Middle frontal gyrus (tissue), 1 donor: ENCODE measurements around the gene CAPG.
"Not testable (repeated sequence)": the region's sequence is repeated elsewhere in the genome, so short reads cannot be mapped to it uniquely, and the experiment has no call there.

Experiments used
- DNase-seq: peaks from one replicate; pipeline ENCODE4 v3.0.0-alpha.2; 2015; ENCODE audit warnings: low spot score; ENCODE audit errors: extremely low spot score

Gene CAPG, protein sequence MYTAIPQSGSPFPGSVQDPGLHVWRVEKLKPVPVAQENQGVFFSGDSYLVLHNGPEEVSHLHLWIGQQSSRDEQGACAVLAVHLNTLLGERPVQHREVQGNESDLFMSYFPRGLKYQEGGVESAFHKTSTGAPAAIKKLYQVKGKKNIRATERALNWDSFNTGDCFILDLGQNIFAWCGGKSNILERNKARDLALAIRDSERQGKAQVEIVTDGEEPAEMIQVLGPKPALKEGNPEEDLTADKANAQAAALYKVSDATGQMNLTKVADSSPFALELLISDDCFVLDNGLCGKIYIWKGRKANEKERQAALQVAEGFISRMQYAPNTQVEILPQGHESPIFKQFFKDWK

GRCh38 chr2:85409845-85410583 is at the start of gene CAPG:
Gene CAPG (minus strand): TSS chr2:85410366. CDS start chr2:85402145, 8,221 bp downstream.
- no peak for DNase-seq

GRCh38 chr2:85459771-85460170 is 49.6 kb upstream of the CAPG start:
- no peak for DNase-seq

GRCh38 chr2:85458601-85459563 is 48.7 kb upstream of the CAPG start:
- no peak for DNase-seq

DNA sequence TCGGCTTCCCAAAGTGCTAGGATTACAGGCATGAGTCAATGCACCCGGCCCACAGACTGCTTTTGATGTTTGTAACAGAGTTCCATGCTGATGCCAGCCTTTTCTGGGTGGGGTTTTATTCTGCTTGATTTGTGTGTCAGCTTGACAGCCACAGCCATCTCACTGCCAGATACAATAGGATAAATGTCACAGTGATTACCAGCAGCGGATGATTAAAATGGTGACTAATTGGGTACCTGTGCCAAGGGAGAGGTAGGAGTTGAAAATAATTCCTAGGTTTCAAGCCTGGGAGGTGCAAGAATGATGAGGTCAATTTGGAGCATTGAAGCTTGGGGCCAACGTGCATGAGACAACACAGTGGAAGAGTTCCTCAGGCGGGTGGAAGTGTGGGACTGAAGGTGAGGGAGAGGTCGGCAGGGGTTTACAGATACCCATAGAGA is 47.7 kb upstream of the CAPG start:
- DNase-seq = no peak

- no peak for DNase-seq
These were observed 46.9 kb upstream of the CAPG start for GRCh38 chr2:85457043-85457442.

GRCh38 chr2:85455552-85456090 is 45.5 kb upstream of the CAPG start:
- no peak for DNase-seq

DNA sequence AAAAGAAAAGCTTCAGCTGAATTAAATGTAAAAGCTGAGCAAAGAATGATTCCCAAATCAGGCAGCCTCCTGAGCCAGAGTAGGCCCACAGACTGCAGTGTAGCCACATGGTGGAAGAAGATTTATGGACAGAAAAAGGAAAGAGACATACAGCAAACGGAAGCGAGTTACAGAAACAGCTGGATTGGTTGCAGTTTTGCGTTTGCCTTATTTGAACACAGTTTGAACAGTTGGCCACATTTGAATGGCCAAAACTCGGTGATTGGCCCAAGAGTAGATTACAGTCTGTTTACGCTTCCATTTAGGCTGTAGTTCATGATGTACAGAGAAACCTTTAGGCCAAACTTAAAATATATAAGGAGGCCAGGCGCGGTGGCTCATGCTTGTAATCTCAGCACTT is 43.4 kb upstream of the CAPG start:
- DNase-seq = no peak

DNA sequence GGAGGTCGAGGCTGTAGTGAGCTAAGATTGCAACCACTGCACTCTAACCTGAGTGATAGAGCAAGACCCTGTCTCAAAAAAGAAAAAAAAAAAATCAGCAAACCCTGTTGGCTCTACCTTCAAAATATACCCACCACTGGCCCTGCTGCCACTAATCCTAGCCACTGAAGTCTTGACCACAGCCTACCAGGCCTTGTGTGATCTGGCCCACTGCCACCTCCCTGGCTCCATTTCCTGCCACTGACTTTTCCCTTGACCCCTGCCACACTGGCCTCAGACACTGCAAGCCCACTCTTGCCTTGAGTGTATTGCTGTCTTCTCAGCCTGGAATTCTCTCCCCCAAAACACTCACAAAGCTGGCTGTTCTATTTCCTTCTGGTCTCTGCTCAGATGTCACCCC is 42.1 kb upstream of the CAPG start:
- DNase-seq = no peak

DNA sequence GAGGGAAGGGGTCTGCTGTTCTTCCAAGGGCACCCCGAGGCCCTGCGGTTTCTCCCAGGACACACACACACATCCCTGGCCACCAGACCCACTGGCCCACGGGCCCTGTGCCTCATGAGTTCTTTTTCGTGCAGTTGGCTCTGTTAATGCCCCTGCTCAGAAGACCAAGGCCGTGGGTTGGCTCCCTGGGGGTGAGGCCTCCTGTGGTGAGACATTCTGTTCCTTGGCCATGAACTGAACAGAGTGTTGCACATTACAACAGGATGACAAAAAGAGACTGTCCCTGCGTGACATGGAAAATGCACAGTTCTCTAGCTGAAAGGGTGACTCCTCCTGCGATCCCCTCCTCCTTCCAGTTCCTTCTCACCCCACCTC is 39.0 kb upstream of the CAPG start:
- DNase-seq = no peak

DNA sequence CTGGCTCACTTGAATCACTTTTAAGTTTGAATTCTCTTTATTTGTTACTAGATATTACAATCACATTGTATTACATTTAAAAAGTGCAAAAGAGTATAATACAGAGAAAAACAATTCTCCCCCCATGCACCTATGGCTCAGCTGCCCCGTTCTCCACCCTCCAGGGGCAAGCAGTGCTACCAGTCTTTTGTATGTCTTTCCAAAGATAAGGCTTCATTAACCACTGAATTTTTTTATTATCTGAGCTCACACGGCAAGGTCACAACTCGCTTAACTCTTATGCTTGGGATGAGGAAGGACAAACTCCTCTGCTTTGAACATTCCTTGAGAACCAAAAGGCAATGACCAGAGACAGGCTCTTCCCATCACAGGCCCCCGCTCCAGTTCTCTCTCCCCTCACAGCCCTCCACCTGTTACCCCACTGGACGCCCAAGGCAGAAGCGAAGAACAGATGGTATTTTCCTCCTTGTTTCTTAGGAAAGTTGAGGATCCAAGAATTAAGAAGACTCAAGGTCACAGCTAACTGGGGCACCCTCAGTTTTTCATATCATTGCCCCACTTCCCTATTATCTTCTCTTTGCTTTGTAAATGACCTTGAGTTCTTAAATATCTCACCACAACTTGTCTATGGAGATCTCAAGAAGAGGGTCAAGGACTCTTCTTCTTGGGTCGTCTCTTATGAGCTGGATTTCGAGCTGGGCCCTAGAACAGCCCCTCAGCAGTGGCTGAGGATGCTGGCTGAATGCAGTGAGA is 38.5 kb upstream of the CAPG start:
- no peak for DNase-seq

- no peak for DNase-seq
These were observed 37.0 kb upstream of the CAPG start for GRCh38 chr2:85447222-85447585.

- DNase-seq = no peak
These were observed 36.4 kb upstream of the CAPG start for GRCh38 chr2:85446296-85447221.

GRCh38 chr2:85445316-85446295 is 35.4 kb upstream of the CAPG start:
- no peak for DNase-seq

DNA sequence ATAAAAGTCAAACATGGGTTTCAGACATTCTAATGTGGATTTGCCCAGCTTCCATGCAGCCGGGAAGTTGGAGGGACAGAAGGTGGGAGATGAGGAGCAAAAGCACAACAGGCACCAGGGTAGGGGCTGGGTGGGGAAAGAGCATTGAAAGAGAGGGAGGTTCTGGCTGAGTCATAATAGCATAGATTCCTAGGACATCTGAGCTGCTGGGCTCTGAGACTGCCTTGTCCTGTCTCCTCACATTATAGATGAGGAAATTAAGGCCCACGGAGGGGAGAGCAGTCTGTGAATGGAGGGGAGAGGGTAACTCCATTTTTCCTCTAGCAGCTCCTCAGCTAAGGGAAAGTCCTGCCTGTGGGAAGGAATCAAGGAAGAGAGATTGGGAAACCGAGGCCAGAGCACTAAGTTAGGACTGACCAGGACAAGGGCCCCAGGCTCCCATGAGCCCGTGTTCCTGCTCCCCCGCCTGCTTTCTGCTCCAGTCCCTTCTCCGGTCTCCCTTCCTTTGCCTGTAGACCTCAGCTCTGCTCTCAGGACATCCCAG is 34.5 kb upstream of the CAPG start:
- DNase-seq = no peak

DNA sequence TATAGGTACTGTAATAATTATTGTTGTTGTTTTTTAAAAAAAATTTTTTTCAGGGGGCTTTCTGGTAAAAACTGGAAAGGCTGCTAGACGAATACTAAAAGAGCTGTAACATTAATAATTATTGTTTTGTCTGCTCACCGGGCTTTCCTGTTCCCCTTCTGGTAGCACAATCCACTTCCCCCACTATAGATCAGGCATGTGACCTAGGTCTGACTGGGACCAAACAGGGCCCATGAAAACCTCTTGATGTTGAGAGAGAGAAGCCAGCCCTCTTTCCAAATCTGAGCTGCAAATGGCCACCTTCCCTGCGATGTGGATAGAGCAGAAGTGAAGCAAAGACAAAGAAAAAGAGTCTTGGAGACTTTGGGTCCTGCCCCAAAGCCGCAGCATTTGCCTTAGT is 31.7 kb upstream of the CAPG start:
- no peak for DNase-seq

GRCh38 chr2:85440729-85441128 is 30.6 kb upstream of the CAPG start:
- no peak for DNase-seq

- no peak for DNase-seq
These were observed 29.8 kb upstream of the CAPG start for GRCh38 chr2:85439986-85440385.

- DNase-seq = not testable (repeated sequence)
These were observed 29.4 kb upstream of the CAPG start for GRCh38 chr2:85439569-85439968.
